NB4 (cell line): ENCODE data around the gene BCL2L1.

ENCODE experiments used
- TF ChIP-seq, protein P1 (sequence below): IDR thresholded peaks from one replicate; pipeline ENCODE4 v1.5.1; 2012; ENCODE audit warnings: low read depth, low read length
- TF ChIP-seq, protein P2 (sequence below): IDR thresholded peaks from 2 replicates; pipeline ENCODE4 v1.6.1; 2011; ENCODE audit warnings: low read depth, low read length

GRCh38 chr20:31699801-31700728 is 22.6 kb downstream of the BCL2L1 start:
- TF ChIP-seq, protein P1, sequence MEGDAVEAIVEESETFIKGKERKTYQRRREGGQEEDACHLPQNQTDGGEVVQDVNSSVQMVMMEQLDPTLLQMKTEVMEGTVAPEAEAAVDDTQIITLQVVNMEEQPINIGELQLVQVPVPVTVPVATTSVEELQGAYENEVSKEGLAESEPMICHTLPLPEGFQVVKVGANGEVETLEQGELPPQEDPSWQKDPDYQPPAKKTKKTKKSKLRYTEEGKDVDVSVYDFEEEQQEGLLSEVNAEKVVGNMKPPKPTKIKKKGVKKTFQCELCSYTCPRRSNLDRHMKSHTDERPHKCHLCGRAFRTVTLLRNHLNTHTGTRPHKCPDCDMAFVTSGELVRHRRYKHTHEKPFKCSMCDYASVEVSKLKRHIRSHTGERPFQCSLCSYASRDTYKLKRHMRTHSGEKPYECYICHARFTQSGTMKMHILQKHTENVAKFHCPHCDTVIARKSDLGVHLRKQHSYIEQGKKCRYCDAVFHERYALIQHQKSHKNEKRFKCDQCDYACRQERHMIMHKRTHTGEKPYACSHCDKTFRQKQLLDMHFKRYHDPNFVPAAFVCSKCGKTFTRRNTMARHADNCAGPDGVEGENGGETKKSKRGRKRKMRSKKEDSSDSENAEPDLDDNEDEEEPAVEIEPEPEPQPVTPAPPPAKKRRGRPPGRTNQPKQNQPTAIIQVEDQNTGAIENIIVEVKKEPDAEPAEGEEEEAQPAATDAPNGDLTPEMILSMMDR = no peak
- TF ChIP-seq, protein P2, sequence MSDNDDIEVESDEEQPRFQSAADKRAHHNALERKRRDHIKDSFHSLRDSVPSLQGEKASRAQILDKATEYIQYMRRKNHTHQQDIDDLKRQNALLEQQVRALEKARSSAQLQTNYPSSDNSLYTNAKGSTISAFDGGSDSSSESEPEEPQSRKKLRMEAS = no peak
